AG08395 (cell line): ENCODE results near the gene PTPRN2.

Experiments used
- DNase-seq: peaks from one replicate; pipeline ENCODE4 v3.0.0; 2012; ENCODE audit warnings: mixed read lengths, low spot score

Gene PTPRN2

DNA sequence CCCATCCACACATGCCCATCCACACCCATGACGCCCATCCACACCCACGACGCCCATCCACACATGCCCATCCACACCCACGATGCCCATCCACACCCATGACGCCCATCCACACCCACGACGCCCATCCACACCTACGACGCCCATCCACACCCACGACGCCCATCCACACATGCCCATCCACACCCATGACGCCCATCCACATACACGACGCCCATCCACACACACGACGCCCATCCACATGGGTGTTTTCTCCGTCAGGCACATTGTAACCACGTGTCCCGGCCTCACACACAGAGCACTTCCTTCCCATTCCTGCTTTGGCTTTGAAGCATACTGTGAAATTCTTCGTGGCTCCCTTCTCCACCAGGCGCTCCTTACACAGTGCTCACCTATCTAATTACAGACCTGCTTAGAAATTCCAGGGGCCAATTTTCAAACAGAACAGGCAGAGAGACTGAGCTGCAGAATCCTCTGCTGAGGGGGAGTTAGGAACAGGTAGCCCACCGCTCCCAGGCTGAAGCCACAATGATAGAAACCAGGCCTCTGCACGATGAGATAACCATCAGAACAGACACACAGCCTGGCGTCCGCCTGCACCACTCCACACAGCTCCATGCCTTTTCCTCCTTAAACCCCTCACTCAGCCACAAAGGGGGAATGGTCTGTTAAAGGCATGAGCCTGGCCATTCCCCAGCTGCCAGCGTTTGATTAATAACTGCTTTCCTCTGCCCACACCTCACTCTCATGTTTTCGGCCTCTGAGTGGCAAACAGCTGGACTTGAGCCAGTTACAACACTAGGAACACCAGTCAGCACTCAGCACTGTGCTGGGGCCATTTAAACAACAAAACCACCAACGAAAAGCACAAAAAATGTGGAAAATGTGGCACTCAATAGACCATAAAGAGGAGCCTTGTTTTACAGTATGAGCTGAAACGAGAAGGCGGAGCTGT lies 501.6 kb downstream of the PTPRN2 start:
- no peak for DNase-seq

GRCh38 chr7:158084555-158084954 lies 503.1 kb downstream of the PTPRN2 start:
- no peak for DNase-seq

DNA sequence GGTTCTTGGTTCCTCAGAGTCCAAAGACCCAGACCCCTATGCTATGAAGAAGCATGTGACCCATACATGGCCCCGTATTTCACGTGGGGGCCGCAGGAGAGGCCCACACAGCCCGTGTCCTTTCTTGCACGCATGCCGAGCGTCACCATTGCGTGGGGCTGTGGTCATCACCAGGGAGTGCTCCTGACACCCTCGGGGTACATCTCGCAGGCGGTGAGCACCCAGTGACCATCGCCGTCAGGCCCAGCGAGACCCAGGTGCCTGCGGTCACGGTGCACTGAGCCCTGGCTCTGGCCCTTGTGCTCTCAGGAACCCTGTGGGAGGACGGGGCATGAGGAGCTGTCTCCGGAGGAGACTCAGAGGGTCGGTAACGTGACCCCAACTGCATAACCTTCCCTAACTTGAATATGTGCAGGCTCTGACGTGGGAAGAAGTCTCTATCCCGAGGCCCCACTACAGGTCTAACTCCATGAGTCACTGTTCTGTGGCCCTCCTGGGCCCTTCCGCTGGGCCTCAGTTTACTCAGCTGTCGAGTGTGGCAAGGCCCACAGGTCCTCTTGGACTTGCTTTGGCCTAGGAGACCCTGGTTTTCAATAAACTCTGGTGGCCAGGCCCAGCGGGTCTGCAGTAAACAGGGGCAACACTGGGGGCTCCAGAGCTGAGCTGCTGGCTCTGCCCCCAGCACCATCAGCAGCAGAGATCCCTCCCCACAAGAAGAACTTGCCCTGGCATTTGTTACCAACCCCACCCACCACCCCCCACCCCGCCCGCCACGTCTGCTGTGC lies 503.9 kb downstream of the PTPRN2 start:
- no peak for DNase-seq

DNA sequence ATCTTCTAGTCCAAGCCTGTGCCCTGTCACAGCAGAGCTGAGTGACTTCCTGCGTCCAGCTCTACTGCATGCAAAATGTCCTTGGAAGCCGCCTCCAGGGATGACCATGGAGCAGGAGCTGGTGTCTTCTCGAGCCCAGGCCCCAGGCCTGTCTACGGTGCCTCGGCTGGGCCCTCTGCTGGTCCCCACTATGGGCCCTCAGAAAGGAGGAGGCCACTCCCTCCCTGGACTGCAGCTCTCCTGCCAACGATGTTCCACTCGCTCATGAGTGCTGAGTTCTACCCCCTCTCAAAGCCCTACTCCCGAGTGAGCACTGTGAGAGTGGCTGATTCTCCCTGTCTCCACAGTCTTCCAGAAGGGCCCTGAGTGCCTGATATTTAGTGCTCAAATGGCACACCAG lies 504.9 kb downstream of the PTPRN2 start:
- no peak for DNase-seq

- DNase-seq, result no peak
These were observed 506.7 kb downstream of the PTPRN2 start for GRCh38 chr7:158080899-158081445.

DNA sequence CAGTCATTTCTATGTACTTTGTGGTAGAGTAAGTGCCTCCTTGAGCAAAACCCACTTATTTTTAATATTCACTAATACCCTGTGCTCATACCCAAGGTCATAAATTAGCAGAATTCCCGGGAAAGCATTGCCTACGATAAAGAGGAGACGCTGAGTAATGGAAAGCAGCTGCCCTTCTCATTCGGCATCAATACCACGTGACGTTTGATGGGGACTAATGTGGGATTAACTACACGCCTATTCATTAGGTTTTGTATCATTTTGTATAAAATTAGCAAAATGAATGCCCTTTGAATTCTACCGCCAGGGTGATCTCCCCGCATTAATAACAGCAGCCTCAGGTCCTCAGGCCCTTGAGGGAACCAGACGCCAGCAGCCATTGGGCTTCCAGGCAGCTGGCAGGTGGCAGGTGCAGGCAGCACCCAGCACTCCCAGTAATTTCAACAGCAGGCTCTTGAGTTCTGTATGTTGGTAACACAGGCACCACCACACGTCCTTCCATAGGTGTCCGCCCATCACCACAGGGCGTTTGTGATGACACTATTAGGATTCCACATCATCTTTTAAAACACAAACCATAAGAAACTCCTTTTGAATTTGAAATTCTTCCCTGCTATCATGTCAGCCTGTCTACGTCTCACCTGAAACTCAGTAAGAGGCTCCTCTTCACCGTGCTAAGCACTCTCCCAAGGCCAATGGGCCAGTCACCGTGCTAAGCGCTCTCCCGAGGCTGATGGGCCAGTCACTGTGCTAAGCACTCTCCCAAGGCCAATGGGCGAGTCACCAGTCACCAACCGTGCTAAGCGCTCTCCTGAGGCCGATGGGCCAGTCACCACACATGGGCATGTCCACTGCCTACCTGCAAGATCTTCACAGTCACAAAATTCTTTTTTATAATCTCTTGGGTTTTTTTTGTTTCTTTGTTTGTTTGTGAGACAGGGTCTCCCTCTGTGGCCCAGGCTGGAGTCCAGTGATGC lies 509.4 kb downstream of the PTPRN2 start:
- DNase-seq, result no peak

- DNase-seq, result no peak
These were observed 510.3 kb downstream of the PTPRN2 start for GRCh38 chr7:158077151-158077840.

GRCh38 chr7:158076656-158077055 lies 511.0 kb downstream of the PTPRN2 start:
- no peak for DNase-seq

GRCh38 chr7:158076215-158076614 lies 511.4 kb downstream of the PTPRN2 start:
- no peak for DNase-seq

GRCh38 chr7:158075633-158076001 lies 512.0 kb downstream of the PTPRN2 start:
- no peak for DNase-seq

DNA sequence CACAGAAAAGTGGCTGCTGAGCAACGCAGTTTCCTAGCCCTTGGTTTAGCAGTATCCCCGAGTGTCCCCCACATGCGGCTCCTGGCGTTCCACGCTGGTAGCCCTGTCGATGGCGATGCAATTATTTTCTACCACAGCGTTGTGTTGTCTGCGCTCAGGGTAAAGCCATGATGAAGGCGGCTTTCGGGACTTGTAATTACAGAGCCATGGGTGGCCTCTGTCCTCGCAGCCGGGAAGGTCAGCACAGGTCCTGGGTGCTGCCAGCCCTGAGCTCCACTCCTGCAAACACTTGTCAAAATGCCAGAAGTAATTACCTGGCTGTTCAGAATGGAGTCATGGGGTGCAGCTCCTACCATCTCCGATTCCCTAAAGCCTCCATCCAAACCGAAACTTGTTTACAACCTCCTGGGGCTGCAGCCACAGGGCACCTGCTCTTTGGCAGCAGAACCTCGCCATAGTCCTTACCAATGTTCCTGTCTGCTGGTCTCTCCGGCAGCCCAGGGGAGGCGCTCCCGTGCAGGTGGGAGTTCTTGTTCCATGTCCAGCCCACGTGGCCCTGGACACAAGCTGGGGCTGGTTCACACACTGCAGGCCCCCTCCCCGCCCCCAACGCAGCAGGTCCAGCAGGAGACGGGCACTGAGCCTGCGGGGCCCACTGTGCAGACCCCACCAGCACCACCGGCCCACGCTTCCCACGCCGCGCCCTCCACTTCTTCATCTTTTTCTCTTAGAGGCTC lies 512.6 kb downstream of the PTPRN2 start:
- no peak for DNase-seq

- no peak for DNase-seq
These were observed 513.5 kb downstream of the PTPRN2 start for GRCh38 chr7:158073845-158074840.

GRCh38 chr7:158072991-158073730 lies 514.5 kb downstream of the PTPRN2 start:
- DNase-seq, result no peak

- DNase-seq, result no peak
These were observed 517.3 kb downstream of the PTPRN2 start for GRCh38 chr7:158070222-158070920.

DNA sequence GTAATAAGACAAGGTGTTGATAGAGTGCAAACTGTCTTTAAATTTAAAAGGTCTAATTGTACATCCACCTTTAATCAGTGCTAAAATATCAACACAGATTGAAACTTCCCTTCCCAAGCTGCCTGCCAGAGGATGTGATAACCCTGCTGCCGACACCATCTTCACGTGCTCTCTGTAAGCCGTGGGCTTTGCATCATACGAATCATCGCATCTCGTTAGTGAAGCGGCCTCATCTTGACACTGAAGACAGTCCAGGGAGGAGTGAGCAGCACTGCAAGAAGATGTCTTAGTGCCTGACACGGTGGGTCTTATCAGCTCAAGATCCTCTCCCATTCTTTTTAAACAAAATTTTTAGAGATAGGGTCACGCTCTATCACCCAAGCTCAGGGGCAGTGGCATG lies 518.8 kb downstream of the PTPRN2 start:
- DNase-seq, result no peak

DNA sequence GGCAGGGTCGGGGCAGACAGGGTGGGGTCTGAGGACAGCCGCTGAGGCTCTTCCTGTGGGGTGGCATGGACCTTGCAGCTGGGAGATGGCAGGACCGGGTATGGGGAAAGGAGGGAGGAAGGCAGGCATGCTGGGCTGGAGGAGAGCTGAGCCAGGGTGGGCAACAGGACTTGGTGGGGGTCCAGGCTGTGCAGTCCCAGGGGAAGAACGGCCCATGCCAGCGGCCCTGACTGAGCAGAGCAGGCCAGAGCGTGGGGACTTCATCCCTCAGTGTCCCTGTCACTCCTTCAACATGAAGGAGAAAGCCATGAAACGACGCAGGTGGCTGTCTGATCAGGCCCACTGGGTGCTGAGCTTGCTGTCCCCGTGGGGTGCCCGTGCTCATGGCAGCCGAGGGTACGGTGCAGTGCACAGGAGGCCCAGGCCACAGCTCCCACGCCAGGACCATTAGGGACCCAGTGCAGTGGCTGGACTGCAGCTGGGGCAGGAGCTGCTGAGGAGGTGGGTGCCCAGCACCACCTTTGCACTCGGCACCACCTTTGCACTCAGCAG lies 519.6 kb downstream of the PTPRN2 start:
- no peak for DNase-seq

GRCh38 chr7:158067219-158067930 lies 520.2 kb downstream of the PTPRN2 start:
- no peak for DNase-seq
